HepG2 (cell line): Measurements from ENCODE around the gene DENND1C. TPM values are rescaled to one million over a fixed set of nuclear protein-coding genes. Genes with fewer than 3 reads are reported as not detected.
A peak's percentile ranks its signal among the peaks of the same experiment; 100 is the strongest.

ENCODE experiments used
- ATAC-seq: fragments of 200-7000 bp; cut with Tn5 transposase; 3 replicates; pipeline ENCODE4 v1.9.1; 2020; ENCODE audit warnings: mild to moderate bottlenecking, moderate library complexity
- BruUV-seq: library from RNA; stranded (reverse); fragments of 400-500 nt; replicated peaks from 2 replicates; lab custom pipeline; 2021; lab: Mats Ljungman, UMichigan
- CTCF ChIA-PET: fragments of 300-600 bp; formaldehyde crosslinking; extraction: SDS; loops from one replicate; lab custom pipeline; 2021; ENCODE audit warnings: low total read pairs, inconsistent platforms, low intra/inter-chr PET ratio; lab: Yijun Ruan, JAX
- POLR2A ChIA-PET: fragments of 350-600 bp; sonication (Branson Sonifier 250); formaldehyde crosslinking; loops from one replicate; lab custom pipeline; 2020; ENCODE audit warnings: antibody characterized with exemption, inconsistent platforms; lab: Yijun Ruan, JAX
- DNase-seq: peaks from one replicate; pipeline ENCODE4 v3.0.0-alpha.2; 2015; ENCODE audit warnings: low spot score
- FAIRE-seq: peaks from 3 replicates; lab custom pipeline; 2011; peaks lifted over from hg19 to GRCh38; lab: Jason Lieb, UNC
- H2AFZ ChIP-seq: one replicate; pipeline ENCODE4 v1.6.1; 2011; ENCODE audit warnings: low read length, inconsistent platforms
- H3K27ac ChIP-seq: fragments of 300-600 bp; 3 replicates; pipeline ENCODE4 v1.8.0; 2011; ENCODE audit warnings: mixed run types, mild to moderate bottlenecking, mixed read lengths, low read length, inconsistent platforms; ENCODE audit not compliant: insufficient read depth; ENCODE audit errors: extremely low read length
- H3K27me3 ChIP-seq, 2 experiments: fragments of 200-600 bp in 1 of 2; 2 replicates in 1 of 2; 3 replicates in 1 of 2; pipeline versions ENCODE4 v1.6.0 to v1.8.0; 2011; ENCODE audit warnings: low read length in 2 of 2, mild to moderate bottlenecking in 2 of 2, moderate library complexity in 2 of 2, inconsistent platforms in 1 of 2; ENCODE audit not compliant: insufficient read depth in 2 of 2, control insufficient read depth in 1 of 2
- H3K36me3 ChIP-seq, 2 experiments: fragments of 200-600 bp in 1 of 2; replicated peaks in 1 of 2; 2 replicates in 1 of 2; 3 replicates in 1 of 2; pipeline versions ENCODE4 v1.5.1 to v1.8.0; 2011; ENCODE audit warnings: low read length in 2 of 2, inconsistent platforms in 1 of 2; ENCODE audit not compliant: insufficient read depth in 2 of 2, control insufficient read depth in 1 of 2
- H3K4me1 ChIP-seq: 2 replicates; pipeline ENCODE4 v1.5.1; 2012; ENCODE audit warnings: low read length, inconsistent platforms; ENCODE audit not compliant: insufficient read depth
- H3K4me2 ChIP-seq: 2 replicates; pipeline ENCODE4 v1.6.0; 2011; ENCODE audit warnings: low read depth, low read length, inconsistent platforms
- H3K4me3 ChIP-seq, 3 experiments: fragments of 200-600 bp in 1 of 3; sonication (generic), shearing (Covaris generic) in 1 of 3; replicated peaks in 1 of 3; 2 replicates each; pipeline ENCODE4 v1.5.1; 2011 to 2016; ENCODE audit warnings: low read length in 3 of 3, inconsistent platforms in 2 of 3, low read depth in 2 of 3, mild to moderate bottlenecking in 2 of 3, control low read depth in 1 of 3, mixed read lengths in 1 of 3; ENCODE audit not compliant: insufficient read depth in 1 of 3
- H3K79me2 ChIP-seq: one replicate; pipeline ENCODE4 v1.6.1; 2011; ENCODE audit warnings: low read length, inconsistent platforms; ENCODE audit not compliant: insufficient read depth
- H3K9ac ChIP-seq: 2 replicates; pipeline ENCODE4 v1.6.0; 2011; ENCODE audit warnings: mild to moderate bottlenecking, low read depth, low read length, inconsistent platforms; ENCODE audit not compliant: insufficient read depth
- H3K9me3 ChIP-seq: 2 replicates; pipeline ENCODE4 v1.5.1; 2012; ENCODE audit warnings: mild to moderate bottlenecking, low read length
- H4K20me1 ChIP-seq: 2 replicates; pipeline ENCODE4 v1.6.0; 2011; ENCODE audit warnings: inconsistent platforms, mild to moderate bottlenecking, low read length, moderate library complexity; ENCODE audit not compliant: insufficient read depth
- BATF2 ChIP-seq: sonication (generic); formaldehyde crosslinking; IDR thresholded peaks from 2 replicates; pipeline ENCODE4 v1.8.0; 2022; ENCODE audit warnings: mild to moderate bottlenecking, missing genetic modification reagents, moderate library complexity
- GTF3A ChIP-seq: sonication (generic); formaldehyde crosslinking; conservative IDR thresholded peaks from 2 replicates; pipeline ENCODE4 v1.4.0; 2020; ENCODE audit warnings: mild to moderate bottlenecking, missing genetic modification reagents
- PHF8 ChIP-seq: sonication (generic); formaldehyde crosslinking; IDR thresholded peaks from 2 replicates; pipeline ENCODE4 v1.5.0; 2020; ENCODE audit warnings: missing genetic modification reagents
- SMAD3 ChIP-seq: sonication (generic); formaldehyde crosslinking; IDR thresholded peaks from 2 replicates; pipeline ENCODE4 v1.4.0; 2020; ENCODE audit warnings: missing genetic modification reagents
- ZBTB14 ChIP-seq: sonication (generic); formaldehyde crosslinking; IDR thresholded peaks from 2 replicates; pipeline ENCODE4 v1.4.0; 2020; ENCODE audit warnings: missing genetic modification reagents
- ZGPAT ChIP-seq: IDR thresholded peaks from 2 replicates; pipeline ENCODE4 v1.6.1; 2016; ENCODE audit warnings: mild to moderate bottlenecking
- ZNF136 ChIP-seq: sonication (generic); formaldehyde crosslinking; IDR thresholded peaks from 2 replicates; pipeline ENCODE4 v1.8.1; 2022; ENCODE audit warnings: low read depth, mild to moderate bottlenecking, moderate library complexity, missing genetic modification reagents
- ZNF552 ChIP-seq: sonication (generic); formaldehyde crosslinking; IDR thresholded peaks from 2 replicates; pipeline ENCODE4 v1.9.0; 2022; ENCODE audit warnings: missing genetic modification reagents, mild to moderate bottlenecking, borderline replicate concordance
- ZNF770 ChIP-seq: sonication (generic); formaldehyde crosslinking; IDR thresholded peaks from 2 replicates; pipeline ENCODE4 v1.5.0; 2020; ENCODE audit warnings: mild to moderate bottlenecking, missing genetic modification reagents
- ZXDC ChIP-seq: sonication (generic); formaldehyde crosslinking; IDR thresholded peaks from 2 replicates; pipeline ENCODE4 v1.5.0; 2020; ENCODE audit warnings: mild to moderate bottlenecking, missing genetic modification reagents
- WGBS: methylation state at CpG from one replicate; pipeline ENCODE4 v1.1.6; 2017; ENCODE audit warnings: low lambda C conversion rate; 5-methylcytosine and 5-hydroxymethylcytosine counted together
- in situ Hi-C: cut with HindIII; loops from 2 replicates; pipeline ENCODE4 v1.10.0; 2017; ENCODE audit warnings: low pct_unique_long_range_greater_than_20kb; ENCODE audit not compliant: extremely low pct_ligation_motif_present
- intact Hi-C: fragments of 100-400 bp; cut with micrococcal nuclease; formaldehyde crosslinking; loops from one replicate; pipeline ENCODE4 v1.10.0; 2022; ENCODE audit not compliant: unreplicated experiment
- polyA plus RNA-seq, 8 experiments: library from polyadenylated mRNA; depleted of rRNA in 3 of 8; stranded (reverse) in 7 of 8; unstranded in 1 of 8; fragments of >200 nt; fragmentation: Illumina TruSeq in 4 of 8; extraction: Trizol in 4 of 8; gene quantifications; 2 replicates each; pipeline versions ENCODE4 v1.2.1 to v1.2.3, GENCODE V29; 2011 to 2016; ENCODE audit warnings: low read depth in 4 of 8, missing spikeins in 1 of 8, mixed read lengths in 1 of 8; ENCODE audit not compliant: insufficient read depth in 1 of 8
- total RNA-seq, 5 experiments: library from RNA; depleted of rRNA; stranded (reverse); fragments of >200 nt; fragmentation: Illumina TruSeq; extraction: Trizol; gene quantifications; 2 replicates each; pipeline ENCODE4 v1.2.3, GENCODE V29; 2016; ENCODE audit warnings: low read depth in 1 of 5

The DENND1C gene
- total and polyA plus RNA-seq, 2 of the 13 experiments (the other 11 are each of a cell fraction or from before 2014, with no cell fraction given) = 0.04 to 0.73 TPM

GRCh38 chr19:6508028-6508771 is 26.6 kb upstream of the DENND1C start (continued):
- TF ChIP-seq ZNF770 (CRISPR knock-in tag) (peak; percentile 98), SMAD3 (CRISPR knock-in tag) (0 out of 2 replicates have a peak, but pooled peaks have one; percentile 43)

- in situ Hi-C loops (no loop called here), intact Hi-C loops (no loop called here)
- BruUV-seq = no TSS peak
- H3K9me3 ChIP-seq = no peaks in the 10 kb centered on the region
- no peak overlapping the region for H3K4me3 ChIP-seq
- no peak overlapping the region for H3K9ac ChIP-seq
- POLR2A ChIA-PET = no interaction called here
- H3K36me3 ChIP-seq = no peaks in the 10 kb centered on the region
- CTCF ChIA-PET = no interaction called here
- no peak overlapping the region for H3K4me2 ChIP-seq
- no peak overlapping the region for H3K27ac ChIP-seq
- H3K27me3 ChIP-seq = peaks cover 3 to 33% of the 10 kb centered on the region in 2 experiments
- FAIRE-seq (no peak), ATAC-seq (no peak), DNase-seq (no peak)
- WGBS = 71% methylated on average over 9 of the region's 9 CpGs
- no peak overlapping the region for H2AFZ ChIP-seq
- peaks cover 10% of the 10 kb centered on the region for H3K4me1 ChIP-seq
- H4K20me1 ChIP-seq = no peaks in the 10 kb centered on the region
- H3K79me2 ChIP-seq = no peaks in the 10 kb centered on the region
- TF ChIP-seq ZGPAT (no peak), GTF3A (CRISPR knock-in tag) (no peak), ZNF136 (CRISPR knock-in tag) (no peak), ZNF552 (CRISPR knock-in tag) (no peak), ZXDC (no peak), BATF2 (CRISPR knock-in tag) (no peak), ZBTB14 (no peak), PHF8 (CRISPR knock-in tag) (no peak)
These were observed 22.0 kb upstream of the DENND1C start for GRCh38 chr19:6503407-6504201.
